Astrocyte (in vitro differentiated cells and primary cell): ENCODE results near the gene C1orf167.

ENCODE experiments used
- EZH2 ChIP-seq: IDR thresholded peaks from 2 replicates; pipeline ENCODE4 v1.6.1; 2012; ENCODE audit warnings: mild to moderate bottlenecking, low read length, inconsistent platforms; ENCODE audit not compliant: insufficient read depth
- TF ChIP-seq, protein P1 (sequence below): IDR thresholded peaks from 2 replicates; pipeline ENCODE4 v1.5.1; 2011; ENCODE audit warnings: low read depth, mild to moderate bottlenecking, inconsistent platforms, low read length, moderate library complexity; ENCODE audit not compliant: insufficient read depth

DNA sequence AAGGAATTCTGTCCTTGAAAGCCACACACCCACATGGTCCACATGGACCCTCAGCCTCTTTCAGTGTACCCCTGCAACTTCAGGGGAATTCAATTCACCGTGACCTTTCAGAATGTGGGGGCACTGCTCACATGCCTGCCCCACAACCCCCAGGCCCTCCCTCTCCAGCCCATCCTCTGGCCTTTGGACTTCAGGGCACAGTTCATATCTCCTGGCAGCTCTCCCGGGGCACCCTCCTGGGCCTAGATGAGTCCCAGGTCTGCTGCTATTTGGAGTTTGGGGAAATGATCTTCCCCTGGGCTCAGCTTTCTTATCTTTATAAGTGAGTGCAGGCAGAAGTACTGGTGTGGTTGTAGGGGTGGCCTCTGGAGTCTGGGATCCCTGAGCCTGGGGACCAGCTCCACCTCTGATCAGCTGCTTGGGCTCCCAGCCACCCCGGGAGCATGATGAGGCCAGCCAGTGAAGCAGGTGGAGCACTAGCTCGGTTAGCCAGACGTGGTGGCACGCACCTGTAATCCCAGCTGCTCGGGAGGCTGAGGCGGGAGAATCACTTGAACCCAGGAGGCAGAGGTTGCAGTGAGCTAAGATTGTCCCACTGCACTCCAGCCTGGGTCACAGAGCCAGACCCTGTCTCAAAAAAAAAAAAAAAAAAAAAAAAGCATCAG, 15.8 kb downstream of the C1orf167 start:
- TF ChIP-seq, protein P1, sequence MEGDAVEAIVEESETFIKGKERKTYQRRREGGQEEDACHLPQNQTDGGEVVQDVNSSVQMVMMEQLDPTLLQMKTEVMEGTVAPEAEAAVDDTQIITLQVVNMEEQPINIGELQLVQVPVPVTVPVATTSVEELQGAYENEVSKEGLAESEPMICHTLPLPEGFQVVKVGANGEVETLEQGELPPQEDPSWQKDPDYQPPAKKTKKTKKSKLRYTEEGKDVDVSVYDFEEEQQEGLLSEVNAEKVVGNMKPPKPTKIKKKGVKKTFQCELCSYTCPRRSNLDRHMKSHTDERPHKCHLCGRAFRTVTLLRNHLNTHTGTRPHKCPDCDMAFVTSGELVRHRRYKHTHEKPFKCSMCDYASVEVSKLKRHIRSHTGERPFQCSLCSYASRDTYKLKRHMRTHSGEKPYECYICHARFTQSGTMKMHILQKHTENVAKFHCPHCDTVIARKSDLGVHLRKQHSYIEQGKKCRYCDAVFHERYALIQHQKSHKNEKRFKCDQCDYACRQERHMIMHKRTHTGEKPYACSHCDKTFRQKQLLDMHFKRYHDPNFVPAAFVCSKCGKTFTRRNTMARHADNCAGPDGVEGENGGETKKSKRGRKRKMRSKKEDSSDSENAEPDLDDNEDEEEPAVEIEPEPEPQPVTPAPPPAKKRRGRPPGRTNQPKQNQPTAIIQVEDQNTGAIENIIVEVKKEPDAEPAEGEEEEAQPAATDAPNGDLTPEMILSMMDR: no peak
- no peak for TF ChIP-seq EZH2
